Effector memory CD8-positive, alpha-beta T cell (primary cell): Measurements from ENCODE around the gene OR1D5.
A peak's percentile ranks its signal among the peaks of the same experiment; 100 is the strongest.

Experiments
- ATAC-seq: fragments of 150-1000 bp; cut with Tn5 transposase; replicated peaks from 2 replicates; pipeline ENCODE4 v1.10.0; 2021; ENCODE audit warnings: mild to moderate bottlenecking, moderate library complexity
- DNase-seq, 3 experiments: peaks; one replicate each; pipeline ENCODE4 v3.0.0; 2021
- H3K27ac Mint-ChIP-seq, 2 donors: one replicate each; pipeline ENCODE4 v1.8.0; 2022; ENCODE audit warnings: mild to moderate bottlenecking in 2 of 2, mixed read lengths in 2 of 2, moderate library complexity in 2 of 2
- H3K27me3 Mint-ChIP-seq, 2 donors: one replicate each; pipeline ENCODE4 v1.8.0; 2022; ENCODE audit warnings: mixed read lengths in 2 of 2
- H3K36me3 Mint-ChIP-seq: one replicate; pipeline ENCODE4 v1.8.0; 2022; ENCODE audit warnings: mild to moderate bottlenecking, moderate library complexity, mixed read lengths; ENCODE audit not compliant: insufficient read depth
- H3K4me1 Mint-ChIP-seq, 2 donors: one replicate each; pipeline ENCODE4 v1.8.0; 2022; ENCODE audit warnings: low read depth in 2 of 2, mixed read lengths in 2 of 2
- H3K4me3 Mint-ChIP-seq, 2 donors: one replicate each; pipeline ENCODE4 v1.8.0; 2022; ENCODE audit warnings: mild to moderate bottlenecking in 2 of 2, mixed read lengths in 2 of 2, moderate library complexity in 2 of 2
- H3K9me3 Mint-ChIP-seq, 2 donors: one replicate each; pipeline ENCODE4 v1.8.0; 2022; ENCODE audit warnings: mixed read lengths in 2 of 2

Gene OR1D5

GRCh38 chr17:3026856-3027751, 36.3 kb downstream of the OR1D5 start:
- no peak for ATAC-seq
- H3K27ac Mint-ChIP-seq: peak overlapping the region in 1 of 2 donors; percentile 29

GRCh38 chr17:3026125-3026855, 37.1 kb downstream of the OR1D5 start:
- no peak for ATAC-seq
- peak overlapping the region in 1 of 2 donors; percentile 29 for H3K27ac Mint-ChIP-seq
- H3K4me1 Mint-ChIP-seq: peaks cover 3 to 9% of the 10 kb centered on the region in 2 donors
- H3K36me3 Mint-ChIP-seq: peaks cover 53% of the 10 kb centered on the region
- peak overlapping the region in 1 of 2 donors; percentile 23 for H3K4me3 Mint-ChIP-seq
- DNase-seq: no peak
- peaks cover 0 to 3% of the 10 kb centered on the region in 2 donors for H3K9me3 Mint-ChIP-seq
- H3K27me3 Mint-ChIP-seq: no peaks in the 10 kb centered on the region

More at GRCh38 chr17:3026856-3027751, 36.3 kb downstream of the OR1D5 start:
- Mint-ChIP-seq H3K36me3 (peaks cover 51% of the 10 kb centered on the region), H3K9me3 (peaks cover 0 to 3% of the 10 kb centered on the region in 2 donors), H3K4me1 (peaks cover 3 to 9% of the 10 kb centered on the region in 2 donors), H3K4me3 (no peak overlapping the region), H3K27me3 (no peaks in the 10 kb centered on the region)
- DNase-seq: no peak

GRCh38 chr17:3025421-3026124, 37.8 kb downstream of the OR1D5 start:
- Mint-ChIP-seq H3K4me3 (no peak overlapping the region), H3K9me3 (peaks cover 0 to 3% of the 10 kb centered on the region in 2 donors), H3K27ac (peak overlapping the region in 1 of 2 donors; percentile 29), H3K36me3 (peaks cover 56% of the 10 kb centered on the region), H3K4me1 (peaks cover 5 to 16% of the 10 kb centered on the region in 2 donors), H3K27me3 (no peaks in the 10 kb centered on the region)
- no peak for DNase-seq
- ATAC-seq: no peak

GRCh38 chr17:3024346-3024745, 39.1 kb downstream of the OR1D5 start:
- H3K27me3 Mint-ChIP-seq: no peaks in the 10 kb centered on the region
- peaks cover 55% of the 10 kb centered on the region for H3K36me3 Mint-ChIP-seq
- no peak overlapping the region for H3K4me3 Mint-ChIP-seq
- peaks cover 0 to 3% of the 10 kb centered on the region in 2 donors for H3K9me3 Mint-ChIP-seq
- H3K27ac Mint-ChIP-seq: peak overlapping the region in 1 of 2 donors; percentile 57
- DNase-seq: no peak
- H3K4me1 Mint-ChIP-seq: peaks cover 6 to 16% of the 10 kb centered on the region in 2 donors
- ATAC-seq: no peak

GRCh38 chr17:3022197-3022596, 41.2 kb downstream of the OR1D5 start:
- peak overlapping the region in 1 of 2 donors; percentile 24 for H3K27ac Mint-ChIP-seq
- H3K9me3 Mint-ChIP-seq: peaks cover 0 to 3% of the 10 kb centered on the region in 2 donors
- no peak for ATAC-seq

GRCh38 chr17:3020381-3020780, 43.0 kb downstream of the OR1D5 start:
- Mint-ChIP-seq H3K4me1 (peaks cover 6 to 11% of the 10 kb centered on the region in 2 donors), H3K4me3 (no peak overlapping the region), H3K36me3 (peaks cover 57% of the 10 kb centered on the region), H3K9me3 (peaks cover 0 to 3% of the 10 kb centered on the region in 2 donors), H3K27ac (peak overlapping the region; percentile 51 to 82), H3K27me3 (no peaks in the 10 kb centered on the region)
- ATAC-seq (no peak), DNase-seq (no peak)

More at GRCh38 chr17:3022197-3022596, 41.2 kb downstream of the OR1D5 start:
- Mint-ChIP-seq H3K4me3 (no peak overlapping the region), H3K27me3 (no peaks in the 10 kb centered on the region), H3K36me3 (peaks cover 54% of the 10 kb centered on the region), H3K4me1 (peaks cover 6 to 11% of the 10 kb centered on the region in 2 donors)
- DNase-seq: no peak

GRCh38 chr17:3019761-3020160, 43.6 kb downstream of the OR1D5 start:
- peaks cover 57% of the 10 kb centered on the region for H3K36me3 Mint-ChIP-seq
- no peaks in the 10 kb centered on the region for H3K27me3 Mint-ChIP-seq
- DNase-seq: no peak
- peaks cover 6 to 11% of the 10 kb centered on the region in 2 donors for H3K4me1 Mint-ChIP-seq
- H3K9me3 Mint-ChIP-seq: peaks cover 0 to 3% of the 10 kb centered on the region in 2 donors
- no peak for ATAC-seq
- no peak overlapping the region for H3K4me3 Mint-ChIP-seq
- no peak overlapping the region for H3K27ac Mint-ChIP-seq

GRCh38 chr17:3017936-3018335, 45.5 kb downstream of the OR1D5 start:
- DNase-seq (no peak), ATAC-seq (no peak)
- Mint-ChIP-seq H3K4me3 (no peak overlapping the region), H3K27ac (peak overlapping the region in 1 of 2 donors; percentile 49), H3K27me3 (no peaks in the 10 kb centered on the region), H3K36me3 (peaks cover 75% of the 10 kb centered on the region), H3K9me3 (no peaks in the 10 kb centered on the region), H3K4me1 (peaks cover 3 to 7% of the 10 kb centered on the region in 2 donors)

GRCh38 chr17:3015890-3016289, 47.5 kb downstream of the OR1D5 start:
- Mint-ChIP-seq H3K27ac (peak overlapping the region in 1 of 2 donors; percentile 63), H3K4me3 (no peak overlapping the region), H3K36me3 (peaks cover 82% of the 10 kb centered on the region), H3K9me3 (no peaks in the 10 kb centered on the region), H3K4me1 (peaks cover 1 to 3% of the 10 kb centered on the region in 2 donors), H3K27me3 (no peaks in the 10 kb centered on the region)
- ATAC-seq (no peak), DNase-seq (no peak)

- no peaks in the 10 kb centered on the region for H3K4me1 Mint-ChIP-seq
- no peaks in the 10 kb centered on the region for H3K9me3 Mint-ChIP-seq
- H3K36me3 Mint-ChIP-seq: peaks cover 88% of the 10 kb centered on the region
- DNase-seq (peak; percentile 27 to 35 (median 29)), ATAC-seq (peak; percentile 75)
- no peaks in the 10 kb centered on the region for H3K27me3 Mint-ChIP-seq
- no peak overlapping the region for H3K27ac Mint-ChIP-seq
- no peak overlapping the region for H3K4me3 Mint-ChIP-seq
Measured at GRCh38 chr17:3012926-3013581, 50.4 kb downstream of the OR1D5 start.
